ENCODE data around the gene IL12A. TPM values are rescaled to one million over a fixed set of nuclear protein-coding genes. Genes with fewer than 3 reads are reported as not detected.
A peak's percentile ranks its signal among the peaks of the same experiment; 100 is the strongest.

Gene IL12A
- total RNA-seq, 1 experiment from 2014 or later: 2.0 TPM

DNA sequence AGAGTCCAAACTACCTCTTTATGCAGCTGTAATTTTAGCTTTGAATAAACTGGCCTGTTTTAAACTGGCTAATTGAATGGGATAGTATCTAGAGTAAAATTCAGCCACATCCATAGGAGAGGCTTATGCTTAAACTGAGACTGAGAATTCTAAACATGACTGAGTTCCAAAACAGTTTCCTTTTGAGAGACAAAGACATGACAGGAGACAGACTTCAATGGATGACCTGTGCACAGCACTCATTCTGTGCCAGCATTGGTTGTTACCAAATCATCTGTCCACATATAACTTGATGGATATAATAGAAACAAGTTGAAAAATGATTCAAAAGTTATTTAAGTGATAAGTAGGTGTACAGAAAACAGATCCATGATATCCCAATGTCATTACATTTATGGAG, 20.9 kb downstream of the IL12A start:
- no peak for DNase-seq (ENCODE audit: low read depth, low spot score)
- in situ Hi-C loops (cut with HindIII; ENCODE audit: low pct_unique_long_range_greater_than_20kb, low sequenced_read_pairs): no loop called here

DNA sequence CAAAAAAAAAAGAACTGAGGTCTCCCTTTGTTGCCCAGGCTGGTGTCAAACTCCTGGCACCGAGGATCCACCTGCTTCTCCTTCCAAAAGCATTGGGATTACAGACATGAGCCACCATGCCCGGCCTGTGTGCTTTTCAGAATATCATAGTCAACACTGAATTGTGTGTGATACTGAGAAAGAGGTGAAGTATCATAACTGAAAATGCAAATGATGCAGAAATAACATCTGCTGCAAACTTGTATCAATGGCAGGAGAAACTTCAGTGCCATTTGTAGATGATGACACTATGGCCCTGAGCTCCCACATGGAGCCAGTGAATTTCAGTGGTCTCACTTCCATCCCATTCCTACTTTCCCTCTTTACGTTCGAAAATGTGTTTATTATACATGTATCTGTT, 21.9 kb downstream of the IL12A start:
- in situ Hi-C loops (cut with HindIII; ENCODE audit: low pct_unique_long_range_greater_than_20kb, low sequenced_read_pairs): no loop called here
- DNase-seq (ENCODE audit: low read depth, low spot score): no peak

DNA sequence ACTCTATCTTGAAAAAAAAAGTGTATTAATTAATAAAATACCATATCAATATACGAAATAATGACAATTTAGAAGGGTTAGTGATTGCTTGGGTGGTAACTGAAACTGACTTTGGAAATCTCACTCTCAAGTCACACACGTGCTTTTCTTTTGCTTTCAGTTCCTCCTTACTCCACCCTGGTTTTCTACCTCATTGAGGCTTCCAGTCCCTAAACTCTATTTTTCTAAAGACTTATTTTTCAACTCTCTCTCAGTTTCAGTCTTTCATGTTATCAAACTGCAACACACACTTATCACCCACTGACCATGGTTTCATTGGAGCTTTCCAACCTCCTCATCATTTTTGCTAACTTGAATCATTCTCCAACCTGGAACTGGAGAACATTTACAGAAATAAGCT, 23.5 kb downstream of the IL12A start:
- in situ Hi-C loops (cut with HindIII; ENCODE audit: low pct_unique_long_range_greater_than_20kb, low sequenced_read_pairs): no loop called here
- DNase-seq (ENCODE audit: low read depth, low spot score): no peak

DNA sequence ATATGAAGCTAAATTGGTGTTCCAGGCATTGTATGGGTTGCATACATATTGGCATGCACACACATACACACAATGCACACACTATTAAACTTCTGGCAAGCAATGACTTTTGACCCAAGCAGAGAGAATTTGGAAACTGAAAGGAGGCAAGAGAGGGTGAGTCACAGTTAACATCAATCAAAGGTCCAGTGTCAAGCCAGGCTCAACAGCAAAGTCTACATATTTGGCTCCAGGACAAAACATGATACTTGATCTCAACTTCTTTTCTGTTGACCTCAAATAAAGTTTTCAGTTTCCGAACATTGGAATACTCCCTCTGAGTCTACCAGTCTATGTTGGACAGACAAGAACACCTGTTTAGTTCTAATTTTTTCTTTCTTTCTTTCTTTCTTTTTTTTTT, 28.3 kb downstream of the IL12A start:
- in situ Hi-C loops (cut with HindIII; ENCODE audit: low pct_unique_long_range_greater_than_20kb, low sequenced_read_pairs): no loop called here
- peak; percentile 26 for DNase-seq (ENCODE audit: low read depth, low spot score)

DNA sequence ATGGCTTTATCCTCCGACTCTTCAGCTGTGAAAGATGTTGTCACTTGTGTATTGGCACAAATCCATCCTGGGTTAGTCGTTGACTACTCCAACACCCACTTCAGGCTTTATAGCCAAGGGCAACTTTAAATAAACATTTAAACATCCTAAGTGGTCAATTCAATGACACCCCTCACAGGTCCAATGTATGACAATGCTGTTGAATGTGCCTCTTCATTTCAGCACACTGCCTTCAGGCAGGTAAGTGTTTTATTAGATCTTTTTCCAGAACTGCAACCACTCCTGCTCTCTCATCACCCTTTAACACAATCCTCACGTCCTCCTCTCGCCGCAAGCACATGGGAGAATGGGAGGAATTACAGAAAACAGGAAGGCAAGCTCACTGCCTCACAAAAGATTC, 30.3 kb downstream of the IL12A start:
- in situ Hi-C loops (cut with HindIII; ENCODE audit: low pct_unique_long_range_greater_than_20kb, low sequenced_read_pairs): no loop called here
- no peak for DNase-seq (ENCODE audit: low read depth, low spot score)

DNA sequence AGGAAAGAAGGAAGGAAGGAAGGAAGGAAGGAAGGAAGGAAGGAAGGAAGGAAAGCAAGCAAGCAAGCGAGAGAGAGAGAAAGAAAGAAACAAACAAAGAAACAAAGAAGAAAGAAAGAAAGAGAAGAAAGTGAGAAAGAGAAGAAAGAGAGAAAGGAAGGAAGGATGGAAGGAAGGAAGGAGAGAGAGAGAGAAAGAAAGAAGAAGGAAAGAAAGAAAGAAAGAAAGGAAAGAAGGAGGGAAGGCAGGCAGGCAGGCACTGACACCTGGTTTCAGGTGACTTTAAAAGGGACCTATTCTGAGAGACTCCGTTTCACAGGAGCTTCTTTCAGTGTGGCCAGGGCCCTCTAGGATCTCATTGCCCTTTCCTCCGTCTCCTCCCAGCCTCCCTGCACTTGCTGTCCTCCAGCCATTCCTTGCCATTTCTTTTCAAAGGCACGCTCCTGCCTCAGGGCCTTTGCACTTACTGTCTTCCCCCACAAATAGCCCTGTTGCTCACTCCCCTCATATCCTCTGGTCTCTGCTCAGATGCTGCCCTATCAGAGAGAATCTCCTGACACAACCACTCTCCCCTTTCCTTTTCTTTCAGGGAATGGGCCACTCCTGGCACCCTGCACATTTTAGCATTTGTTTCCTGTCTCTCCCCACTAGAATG, 31.5 kb downstream of the IL12A start:
- in situ Hi-C loops (cut with HindIII; ENCODE audit: low pct_unique_long_range_greater_than_20kb, low sequenced_read_pairs): no loop called here

DNA sequence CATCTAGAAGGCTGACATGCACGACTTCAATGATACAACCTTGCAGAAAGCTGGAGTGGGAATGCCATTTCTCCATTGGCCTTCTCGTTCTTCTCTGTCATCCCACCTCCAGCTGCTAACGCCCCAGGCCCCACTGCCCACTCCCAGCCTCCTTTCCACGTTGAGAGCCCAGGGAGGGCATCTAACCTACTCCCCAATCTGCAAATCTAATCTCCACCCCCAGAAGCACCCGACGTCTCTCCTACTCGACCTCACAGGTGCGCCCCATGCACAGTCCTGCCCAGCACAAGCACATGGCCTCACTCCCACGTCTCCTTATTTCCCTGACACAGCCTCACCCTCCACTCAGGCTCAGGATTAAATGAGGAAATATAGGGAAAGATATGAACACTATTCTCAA, 33.4 kb downstream of the IL12A start:
- DNase-seq (ENCODE audit: low read depth, low spot score): no peak
- in situ Hi-C loops (cut with HindIII; ENCODE audit: low pct_unique_long_range_greater_than_20kb, low sequenced_read_pairs): no loop called here

More for the DNA sequence above, 31.5 kb downstream of the IL12A start:
- no peak for DNase-seq (ENCODE audit: low read depth, low spot score)

DNA sequence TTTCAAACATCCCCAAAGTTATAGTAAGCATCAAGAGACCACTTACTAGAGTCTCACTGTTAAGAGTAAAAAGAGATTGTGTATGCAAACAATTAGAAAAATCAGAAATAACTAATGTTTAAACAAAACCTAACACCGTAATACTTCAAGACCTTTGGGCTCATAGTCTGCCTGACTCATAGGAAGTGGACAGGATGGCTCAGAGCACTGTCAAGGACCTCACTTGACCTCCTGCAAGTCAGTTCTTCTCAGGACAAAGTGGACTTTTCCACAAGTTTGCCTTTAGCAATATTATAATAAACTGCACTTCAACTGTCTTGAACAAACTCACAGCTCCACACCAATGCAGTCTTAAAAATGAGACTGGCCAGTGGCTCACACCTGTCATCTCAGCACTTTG, 34.8 kb downstream of the IL12A start:
- in situ Hi-C loops (cut with HindIII; ENCODE audit: low pct_unique_long_range_greater_than_20kb, low sequenced_read_pairs): no loop called here
- no peak for DNase-seq (ENCODE audit: low read depth, low spot score)

DNA sequence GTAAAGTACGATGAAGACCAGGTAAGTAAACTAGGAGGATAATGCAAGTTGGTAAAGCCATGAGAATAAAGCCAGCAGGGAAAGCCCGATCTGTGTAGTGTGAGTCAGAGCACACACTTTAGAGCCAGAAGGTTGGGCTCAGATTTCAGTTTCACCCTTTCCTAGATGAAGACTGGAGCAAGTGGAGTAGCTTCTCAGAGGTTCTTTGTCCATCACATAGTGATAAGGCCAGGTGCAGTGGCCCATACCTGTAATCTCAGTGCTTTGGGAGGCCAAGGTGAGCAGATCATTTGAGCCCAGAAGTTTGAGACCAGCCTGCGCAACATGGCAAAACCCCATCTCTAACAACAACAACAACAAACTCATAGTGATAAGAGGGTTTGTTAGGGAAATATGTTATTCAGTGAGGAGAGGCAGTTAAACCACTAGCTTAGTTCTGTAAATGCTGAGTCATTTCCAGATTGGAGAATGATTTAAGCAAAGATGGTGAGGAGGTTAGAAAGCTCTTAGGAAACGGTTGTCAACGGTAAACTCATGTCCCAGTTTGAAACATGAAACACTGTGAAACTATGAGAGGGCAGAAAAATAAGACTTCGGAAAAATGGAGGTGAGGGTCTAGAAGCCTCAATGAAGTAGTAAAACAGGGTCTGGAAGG, 39.0 kb downstream of the IL12A start:
- no peak for DNase-seq (ENCODE audit: low read depth, low spot score)
- in situ Hi-C loops (cut with HindIII; ENCODE audit: low pct_unique_long_range_greater_than_20kb, low sequenced_read_pairs): no loop called here

DNA sequence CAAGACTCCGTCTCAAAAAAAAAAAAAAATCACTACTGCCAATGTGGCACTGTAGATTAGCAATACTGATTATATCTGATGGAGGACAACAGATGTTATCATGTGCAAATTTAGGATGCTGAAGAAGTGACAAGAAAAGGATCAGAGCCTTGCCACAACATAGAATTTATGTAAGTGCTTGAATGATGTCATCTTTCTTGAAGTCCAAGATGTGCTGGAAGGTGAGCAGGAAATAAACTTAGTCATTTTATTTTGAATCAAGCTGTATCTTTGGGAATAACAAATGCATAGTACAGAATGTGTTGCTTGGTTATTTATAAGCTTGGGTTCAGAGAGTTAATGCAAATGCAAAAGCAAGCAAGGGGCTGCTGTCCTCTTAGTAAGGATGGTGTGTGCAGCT, 47.1 kb downstream of the IL12A start:
- in situ Hi-C loops (cut with HindIII; ENCODE audit: low pct_unique_long_range_greater_than_20kb, low sequenced_read_pairs): no loop called here
- no peak for DNase-seq (ENCODE audit: low read depth, low spot score)

DNA sequence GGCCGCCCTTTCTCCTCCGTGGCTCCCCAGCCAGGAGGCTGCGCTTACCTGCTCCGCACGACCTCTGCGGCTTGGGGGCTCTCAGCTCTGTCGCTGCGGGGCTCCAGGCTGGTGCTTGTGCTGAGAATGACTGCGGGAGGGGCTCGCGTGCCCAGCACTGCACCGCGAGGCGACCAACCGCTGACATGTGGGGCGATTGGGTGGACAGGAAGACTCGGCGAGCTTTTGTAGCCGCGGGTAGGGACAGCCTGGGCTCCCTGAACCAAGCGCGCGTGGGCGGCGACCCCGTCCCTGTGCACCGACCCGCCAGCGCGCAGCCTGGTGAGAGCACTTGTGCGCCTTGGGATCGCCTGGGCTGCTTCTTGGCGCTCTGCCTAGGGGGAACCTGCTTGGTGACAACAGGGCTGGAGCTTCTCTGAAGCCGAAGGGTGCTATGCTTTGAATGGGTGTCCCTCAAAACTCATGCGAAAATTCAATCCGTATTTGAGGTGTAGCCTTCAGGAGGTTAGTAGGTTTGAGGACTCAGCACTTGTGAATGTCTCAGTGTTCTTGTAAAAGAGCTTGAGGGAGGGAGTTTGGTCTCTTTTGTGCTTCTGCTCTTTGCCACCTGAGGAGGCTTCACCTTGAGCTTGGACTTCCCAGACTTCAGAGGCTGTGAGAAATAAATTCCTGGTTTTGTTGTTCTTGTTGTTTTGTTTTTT, 50.4 kb downstream of the IL12A start:
- in situ Hi-C loops (cut with HindIII; ENCODE audit: low pct_unique_long_range_greater_than_20kb, low sequenced_read_pairs): no loop called here
- DNase-seq (ENCODE audit: low read depth, low spot score): no peak

DNA sequence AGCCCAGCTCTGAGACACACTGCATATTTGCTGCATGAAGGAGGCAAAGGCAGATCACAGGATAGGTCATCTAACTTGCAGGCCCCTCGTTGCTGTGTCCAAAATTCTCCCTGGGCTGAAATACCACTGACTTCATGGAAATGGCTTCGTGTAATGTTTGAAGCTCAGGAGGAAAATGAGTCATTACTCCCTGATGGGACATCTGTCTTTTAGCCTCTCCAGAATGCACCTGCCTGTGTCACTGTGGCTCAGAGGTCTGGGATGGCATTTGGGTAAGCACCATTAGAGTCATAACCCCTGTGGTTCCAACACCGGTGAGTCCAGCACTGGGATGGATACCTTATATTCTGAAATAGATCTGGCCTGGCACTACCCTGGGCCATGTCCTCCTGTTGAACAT, 51.5 kb downstream of the IL12A start:
- in situ Hi-C loops (cut with HindIII; ENCODE audit: low pct_unique_long_range_greater_than_20kb, low sequenced_read_pairs): no loop called here
- no peak for DNase-seq (ENCODE audit: low read depth, low spot score)

DNA sequence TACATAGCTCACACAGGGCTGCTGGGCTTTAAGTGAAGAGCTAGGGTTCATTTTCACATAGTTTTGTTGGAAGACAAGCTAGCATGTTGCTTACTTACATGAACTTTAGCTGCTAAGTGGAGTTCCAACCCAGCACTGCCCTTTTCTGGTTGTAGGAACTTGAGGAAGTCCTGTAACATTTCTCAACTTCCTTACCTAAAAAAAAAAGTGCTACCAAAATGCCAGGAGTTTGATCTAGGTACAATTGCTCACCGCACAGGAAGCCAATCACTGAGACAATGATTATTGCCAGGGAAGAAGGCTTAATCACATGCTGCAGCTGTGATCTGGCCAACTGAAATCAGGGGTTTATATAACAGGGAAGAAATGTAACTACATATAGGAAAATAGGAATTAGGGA, 52.8 kb downstream of the IL12A start:
- DNase-seq (ENCODE audit: low read depth, low spot score): no peak
- in situ Hi-C loops (cut with HindIII; ENCODE audit: low pct_unique_long_range_greater_than_20kb, low sequenced_read_pairs): no loop called here

DNA sequence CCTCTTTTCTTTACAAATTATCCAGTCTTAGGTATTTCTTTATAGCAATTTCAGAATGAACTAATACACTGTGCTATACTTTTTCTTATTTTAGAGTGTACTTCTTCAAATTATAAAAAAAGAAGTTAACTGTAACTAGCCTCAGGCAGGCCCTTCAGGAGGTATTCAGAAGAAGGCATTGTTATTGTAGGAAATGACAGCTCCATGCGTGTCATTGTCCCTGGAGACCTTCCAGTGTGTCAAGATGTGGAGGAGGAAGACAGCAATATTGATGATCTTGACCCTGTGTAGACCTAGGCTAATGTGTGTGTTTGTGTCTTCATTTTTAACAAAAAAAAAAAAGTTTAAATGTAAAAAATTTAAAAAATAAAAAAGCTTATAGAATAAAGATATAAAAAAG, 55.5 kb downstream of the IL12A start:
- DNase-seq (ENCODE audit: low read depth, low spot score): no peak
- in situ Hi-C loops (cut with HindIII; ENCODE audit: low pct_unique_long_range_greater_than_20kb, low sequenced_read_pairs): no loop called here

Other genes with a start within 250 kb of the IL12A start
- 0.03 and 0.08 TPM in 2 replicates for gene SCHIP1, start 149.0 kb upstream of the IL12A start, total RNA-seq (2014; rRNA removed; shearing (Covaris generic))
- gene C3orf80, start 236.6 kb downstream of the IL12A start, total RNA-seq (2014; rRNA removed; shearing (Covaris generic)): 0.21 and 0.40 TPM in 2 replicates